Measurements from ENCODE around the gene MYBPC3.

MYBPC3 gene

DNA sequence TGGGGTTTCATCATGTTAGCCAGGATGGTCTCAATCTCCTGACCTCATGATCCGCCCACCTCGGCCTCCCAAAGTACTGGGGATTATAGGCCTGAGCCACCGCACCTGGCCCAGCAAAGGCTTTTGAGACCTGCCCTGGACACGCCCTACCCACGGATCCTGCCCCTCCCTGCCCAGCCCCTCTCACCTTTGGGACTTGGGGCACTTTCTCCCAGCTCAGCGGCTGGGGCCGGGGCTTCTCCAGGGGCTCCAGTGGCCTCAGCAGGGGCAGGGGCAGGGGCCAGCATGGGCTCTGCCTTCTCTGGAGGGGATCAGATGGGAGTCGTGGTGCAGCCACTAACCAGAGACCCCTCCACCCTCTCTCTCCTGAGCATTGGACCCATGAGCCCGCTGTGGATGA lies 2.2 kb downstream of the MYBPC3 start:
- in situ Hi-C loops (cut with MboI; ENCODE audit: low sequenced_read_pairs, unreplicated experiment) = no loop called here
- DNase-seq (ENCODE audit: low spot score) = no peak
- TF ChIP-seq, protein P1, sequence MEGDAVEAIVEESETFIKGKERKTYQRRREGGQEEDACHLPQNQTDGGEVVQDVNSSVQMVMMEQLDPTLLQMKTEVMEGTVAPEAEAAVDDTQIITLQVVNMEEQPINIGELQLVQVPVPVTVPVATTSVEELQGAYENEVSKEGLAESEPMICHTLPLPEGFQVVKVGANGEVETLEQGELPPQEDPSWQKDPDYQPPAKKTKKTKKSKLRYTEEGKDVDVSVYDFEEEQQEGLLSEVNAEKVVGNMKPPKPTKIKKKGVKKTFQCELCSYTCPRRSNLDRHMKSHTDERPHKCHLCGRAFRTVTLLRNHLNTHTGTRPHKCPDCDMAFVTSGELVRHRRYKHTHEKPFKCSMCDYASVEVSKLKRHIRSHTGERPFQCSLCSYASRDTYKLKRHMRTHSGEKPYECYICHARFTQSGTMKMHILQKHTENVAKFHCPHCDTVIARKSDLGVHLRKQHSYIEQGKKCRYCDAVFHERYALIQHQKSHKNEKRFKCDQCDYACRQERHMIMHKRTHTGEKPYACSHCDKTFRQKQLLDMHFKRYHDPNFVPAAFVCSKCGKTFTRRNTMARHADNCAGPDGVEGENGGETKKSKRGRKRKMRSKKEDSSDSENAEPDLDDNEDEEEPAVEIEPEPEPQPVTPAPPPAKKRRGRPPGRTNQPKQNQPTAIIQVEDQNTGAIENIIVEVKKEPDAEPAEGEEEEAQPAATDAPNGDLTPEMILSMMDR (IDR thresholded peaks at IDR 0.05; ENCODE audit: borderline replicate concordance, control extremely low read depth, extremely low read depth, insufficient read depth, missing control alignments) = no peak

DNA sequence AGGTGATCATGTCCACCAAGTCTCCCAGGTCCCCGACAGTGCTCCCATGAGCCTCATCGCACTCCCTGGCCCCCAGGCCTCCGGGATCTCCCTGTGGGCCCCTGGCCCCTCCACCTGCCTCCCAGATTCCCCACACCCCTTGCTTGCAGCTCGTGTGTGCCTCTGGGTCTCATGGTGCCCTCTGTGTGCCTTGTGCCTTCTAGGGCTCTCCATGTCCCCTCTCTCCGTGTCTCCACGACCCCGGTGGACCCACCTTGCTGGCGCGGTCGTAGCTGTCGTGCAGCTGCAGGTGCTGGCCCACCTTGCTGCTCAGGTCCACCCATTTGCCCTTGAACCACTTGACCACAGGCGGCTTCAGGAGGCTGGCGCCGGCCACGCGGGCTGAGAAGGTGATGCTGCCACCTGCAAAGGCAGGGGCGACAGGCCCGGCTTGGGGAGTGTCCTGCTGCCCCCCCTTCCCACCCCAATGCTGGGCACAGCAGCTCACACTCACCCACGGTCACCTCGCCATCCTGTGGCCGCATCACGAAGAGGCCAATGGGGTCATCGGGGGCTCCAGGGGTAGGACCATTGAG lies 2.9 kb downstream of the MYBPC3 start:
- TF ChIP-seq, protein P1 (IDR thresholded peaks at IDR 0.05; ENCODE audit: borderline replicate concordance, control extremely low read depth, extremely low read depth, insufficient read depth, missing control alignments) = no peak
- no peak for DNase-seq (ENCODE audit: low spot score)
- in situ Hi-C loops (cut with MboI; ENCODE audit: low sequenced_read_pairs, unreplicated experiment) = no loop called here

DNA sequence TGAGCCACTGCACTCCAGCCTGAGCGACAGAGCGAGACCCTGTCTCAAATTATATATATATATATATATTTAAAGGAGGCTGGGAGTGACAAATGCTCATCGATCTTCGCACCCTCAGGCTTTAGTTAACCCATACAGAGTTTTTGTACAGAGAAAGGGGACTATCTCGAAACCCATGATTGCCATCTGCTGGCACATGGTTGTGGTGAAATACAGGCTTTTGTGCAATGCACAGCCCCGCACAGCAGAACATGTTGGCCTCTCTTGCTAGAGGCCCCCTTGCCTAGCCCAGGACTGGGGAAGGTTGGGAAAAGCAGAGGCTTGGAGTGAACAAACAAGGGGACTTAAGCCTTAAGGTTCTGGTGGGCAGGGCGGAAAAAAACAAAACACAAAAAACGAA lies 3.6 kb downstream of the MYBPC3 start:
- TF ChIP-seq, protein P1 (IDR thresholded peaks at IDR 0.05; ENCODE audit: borderline replicate concordance, control extremely low read depth, extremely low read depth, insufficient read depth, missing control alignments) = no peak
- in situ Hi-C loops (cut with MboI; ENCODE audit: low sequenced_read_pairs, unreplicated experiment) = no loop called here
- no peak for DNase-seq (ENCODE audit: low spot score)

DNA sequence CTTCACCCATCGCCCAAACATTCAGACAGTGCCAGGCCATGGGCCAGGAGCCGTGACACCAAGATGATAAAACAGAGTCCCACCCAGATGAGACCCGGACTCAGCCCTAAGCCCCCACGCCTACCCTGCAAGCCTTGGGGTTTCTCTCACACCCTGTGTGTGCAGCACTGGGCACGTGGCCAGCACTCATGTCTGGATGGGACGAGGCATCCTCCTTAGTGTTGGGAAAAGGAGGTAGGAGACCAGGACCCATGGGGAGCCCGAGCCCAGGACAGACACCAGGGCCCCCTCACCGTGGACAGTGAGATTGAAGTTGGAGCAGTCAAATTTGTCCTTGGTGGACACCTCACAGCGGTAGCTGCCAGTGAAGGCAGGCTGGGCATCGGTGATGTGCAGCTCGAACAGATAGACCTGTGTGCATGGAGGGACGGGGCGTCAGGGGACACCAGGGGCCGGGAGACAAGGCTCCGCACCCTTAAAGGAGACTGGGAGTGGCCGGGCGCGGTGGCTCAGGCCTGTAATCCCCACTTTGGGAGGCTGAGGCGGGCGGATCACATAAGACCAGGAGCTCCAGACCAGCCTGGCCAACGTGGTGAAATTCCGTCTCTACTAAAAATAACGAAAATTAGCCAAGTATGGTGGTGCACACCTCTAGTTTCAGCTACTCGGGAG lies 4.2 kb downstream of the MYBPC3 start:
- in situ Hi-C loops (cut with MboI; ENCODE audit: low sequenced_read_pairs, unreplicated experiment) = no loop called here
- DNase-seq (ENCODE audit: low spot score) = no peak
- TF ChIP-seq, protein P1 (IDR thresholded peaks at IDR 0.05; ENCODE audit: borderline replicate concordance, control extremely low read depth, extremely low read depth, insufficient read depth, missing control alignments) = no peak

DNA sequence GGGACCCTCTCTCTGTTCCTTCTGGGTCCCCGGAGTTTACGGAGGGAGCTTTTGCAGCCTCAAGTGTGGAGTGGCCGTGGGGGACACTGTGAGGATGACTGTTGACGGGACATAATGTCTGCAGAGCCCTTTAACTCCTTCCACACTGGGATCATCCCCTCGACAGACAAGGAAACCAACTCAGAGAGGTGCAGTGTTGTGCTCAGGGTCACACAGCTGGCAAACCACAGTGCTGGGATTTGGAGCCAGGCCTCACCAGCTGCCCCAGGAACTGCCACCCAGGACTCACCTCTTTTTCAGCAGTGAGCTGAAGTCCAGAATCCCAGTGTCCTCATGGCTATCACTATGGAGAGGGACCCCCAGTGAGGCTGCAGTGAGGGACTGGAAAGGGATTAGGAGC lies 5.4 kb downstream of the MYBPC3 start:
- in situ Hi-C loops (cut with MboI; ENCODE audit: low sequenced_read_pairs, unreplicated experiment) = no loop called here

DNA sequence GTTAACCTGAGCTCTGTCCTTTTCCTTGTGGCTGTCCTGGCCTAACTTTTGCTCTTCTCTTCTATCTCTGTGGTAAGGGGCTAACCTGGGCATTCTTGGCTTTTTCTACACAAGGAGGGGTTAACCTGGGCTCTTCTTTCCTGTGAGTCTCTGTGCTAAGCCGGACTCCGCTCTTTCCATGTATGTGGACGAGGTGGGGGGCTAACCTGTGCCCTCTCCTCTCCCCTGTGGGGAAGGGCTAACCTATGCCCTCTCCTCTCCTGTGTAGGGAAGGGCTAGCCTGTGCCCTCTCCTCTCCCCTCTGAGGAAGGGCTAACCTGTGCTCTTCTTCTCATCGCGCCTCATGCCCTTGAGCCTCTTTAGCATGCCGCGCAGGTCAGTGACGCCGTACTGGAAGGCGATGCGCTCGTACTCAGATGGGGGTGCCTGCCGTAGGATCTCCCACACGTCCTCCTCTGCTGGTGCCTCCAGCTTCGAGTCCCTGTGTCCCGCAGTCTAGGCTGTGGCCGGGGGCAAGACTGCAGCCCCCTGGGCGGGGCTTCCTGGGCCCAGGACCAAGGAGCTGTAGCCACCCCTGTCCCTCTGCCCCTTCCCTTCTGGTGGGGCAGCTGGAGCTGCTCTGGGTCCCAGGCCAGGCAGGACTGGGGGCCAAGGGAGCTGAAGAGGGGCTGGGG lies 6.5 kb downstream of the MYBPC3 start:
- in situ Hi-C loops (cut with MboI; ENCODE audit: low sequenced_read_pairs, unreplicated experiment) = no loop called here
- TF ChIP-seq, protein P1 (IDR thresholded peaks at IDR 0.05; ENCODE audit: borderline replicate concordance, control extremely low read depth, extremely low read depth, insufficient read depth, missing control alignments) = no peak
- no peak for DNase-seq (ENCODE audit: low spot score)

More for the DNA sequence above, 5.4 kb downstream of the MYBPC3 start:
- DNase-seq (ENCODE audit: low spot score) = no peak
- TF ChIP-seq, protein P1 (IDR thresholded peaks at IDR 0.05; ENCODE audit: borderline replicate concordance, control extremely low read depth, extremely low read depth, insufficient read depth, missing control alignments) = no peak
